WTC11 (cell line): ENCODE results near the gene NAA80. TPM values are rescaled to one million over a fixed set of nuclear protein-coding genes. Genes with fewer than 3 reads are reported as not detected.

Experiments
- AFF4 ChIP-seq: sonication (generic); formaldehyde crosslinking; IDR thresholded peaks from 2 replicates; pipeline ENCODE4 v1.8.1; 2023; ENCODE audit warnings: mild to moderate bottlenecking, missing genetic modification reagents, borderline replicate concordance
- CBFB ChIP-seq: sonication (generic); formaldehyde crosslinking; IDR thresholded peaks from 2 replicates; pipeline ENCODE4 v1.8.1; 2022; ENCODE audit warnings: mild to moderate bottlenecking, low read depth, missing genetic modification reagents
- CTCF ChIP-seq: fragments of 200-600 bp; IDR thresholded peaks from 2 replicates; pipeline ENCODE4 v1.8.0; 2022; ENCODE audit warnings: antibody characterized with exemption
- E2F4 ChIP-seq: sonication (generic); formaldehyde crosslinking; IDR thresholded peaks from 2 replicates; pipeline ENCODE4 v1.8.1; 2022; ENCODE audit warnings: low read depth, mild to moderate bottlenecking, moderate library complexity, missing genetic modification reagents, borderline replicate concordance
- E2F5 ChIP-seq: sonication (generic); formaldehyde crosslinking; IDR thresholded peaks from 2 replicates; pipeline ENCODE4 v1.8.1; 2022; ENCODE audit warnings: mild to moderate bottlenecking, moderate library complexity, missing genetic modification reagents
- ETV6 ChIP-seq: sonication (generic); formaldehyde crosslinking; IDR thresholded peaks from 2 replicates; pipeline ENCODE4 v1.8.1; 2022; ENCODE audit warnings: mild to moderate bottlenecking, missing genetic modification reagents
- FOXK1 ChIP-seq: sonication (generic); formaldehyde crosslinking; IDR thresholded peaks from 2 replicates; pipeline ENCODE4 v1.8.0; 2022; ENCODE audit warnings: mild to moderate bottlenecking, moderate library complexity, missing genetic modification reagents
- FOXP4 ChIP-seq: sonication (generic); formaldehyde crosslinking; IDR thresholded peaks from 2 replicates; pipeline ENCODE4 v1.8.0; 2022; ENCODE audit warnings: mild to moderate bottlenecking, missing genetic modification reagents
- HMGXB4 ChIP-seq: sonication (generic); formaldehyde crosslinking; IDR thresholded peaks from 2 replicates; pipeline ENCODE4 v1.8.1; 2023; ENCODE audit warnings: mild to moderate bottlenecking, moderate library complexity, missing genetic modification reagents
- IRF1 ChIP-seq: sonication (generic); formaldehyde crosslinking; IDR thresholded peaks from 2 replicates; pipeline ENCODE4 v1.8.0; 2023; ENCODE audit warnings: missing genetic modification reagents
- NR2C2 ChIP-seq: sonication (generic); formaldehyde crosslinking; IDR thresholded peaks from 2 replicates; pipeline ENCODE4 v1.8.0; 2022; ENCODE audit warnings: mild to moderate bottlenecking, missing genetic modification reagents
- USF1 ChIP-seq: sonication (generic); formaldehyde crosslinking; IDR thresholded peaks from 2 replicates; pipeline ENCODE4 v1.8.0; 2022; ENCODE audit warnings: mild to moderate bottlenecking, missing genetic modification reagents
- ZBTB43 ChIP-seq: sonication (generic); formaldehyde crosslinking; IDR thresholded peaks from 2 replicates; pipeline ENCODE4 v1.8.1; 2023; ENCODE audit warnings: mild to moderate bottlenecking, missing genetic modification reagents
- ZMAT4 ChIP-seq: fragments of 250-450 bp; sonication (Bioruptor Pico); IDR thresholded peaks from 2 replicates; pipeline ENCODE4 v1.9.0; 2021; ENCODE audit warnings: mild to moderate bottlenecking
- ZNF281 ChIP-seq: sonication (generic); formaldehyde crosslinking; IDR thresholded peaks from 2 replicates; pipeline ENCODE4 v1.8.0; 2023; ENCODE audit warnings: mild to moderate bottlenecking, missing genetic modification reagents
- ZNF396 ChIP-seq: fragments of 250-450 bp; sonication (Bioruptor Pico); IDR thresholded peaks from 2 replicates; pipeline ENCODE4 v1.8.0; 2021; ENCODE audit warnings: mild to moderate bottlenecking, moderate library complexity, borderline replicate concordance
- ZNF416 ChIP-seq: fragments of 250-450 bp; sonication (Bioruptor Pico); IDR thresholded peaks from 2 replicates; pipeline ENCODE4 v1.9.0; 2021; ENCODE audit warnings: mild to moderate bottlenecking, inconsistent platforms
- ZNF671 ChIP-seq: fragments of 250-450 bp; sonication (Bioruptor Pico); IDR thresholded peaks from 2 replicates; pipeline ENCODE4 v1.8.0; 2021; ENCODE audit warnings: mild to moderate bottlenecking
- total RNA-seq: library from RNA; stranded (reverse); gene quantifications from 3 replicates; pipeline ENCODE4 v1.2.3, GENCODE V29; 2021

NAA80 gene
- total RNA-seq, 1 experiment from 2014 or later: 17.3 TPM

GRCh38 chr3:50292159-50293078, 6.8 kb downstream of the NAA80 start, which contains the start of gene IFRD2 (continued):
- TF ChIP-seq USF1 (no peak; the same call in 1 of the 2 replicates), ZNF416 (CRISPR knock-in tag) (no peak), ETV6 (peak; percentile 79; the same call in 1 of the 2 replicates), ZNF396 (CRISPR knock-in tag) (no peak), ZMAT4 (CRISPR knock-in tag) (no peak), AFF4 (no peak), ZBTB43 (CRISPR knock-in tag) (0 out of 2 replicates have a peak, but pooled peaks have one; percentile 23), E2F5 (CRISPR knock-in tag) (peak; percentile 80), ZNF281 (CRISPR knock-in tag) (no peak), ZNF671 (no peak), NR2C2 (CRISPR knock-in tag) (no peak), FOXP4 (no peak; the same call in 1 of the 2 replicates), E2F4 (no peak), CBFB (CRISPR knock-in tag) (0 out of 2 replicates have a peak, but pooled peaks have one; percentile 87), FOXK1 (peak; percentile 89), IRF1 (CRISPR knock-in tag) (0 out of 2 replicates have a peak, but pooled peaks have one; percentile 52), CTCF (no peak), HMGXB4 (CRISPR knock-in tag) (no peak)
